ENCODE measurements around the gene OGFOD3.

Gene OGFOD3

DNA sequence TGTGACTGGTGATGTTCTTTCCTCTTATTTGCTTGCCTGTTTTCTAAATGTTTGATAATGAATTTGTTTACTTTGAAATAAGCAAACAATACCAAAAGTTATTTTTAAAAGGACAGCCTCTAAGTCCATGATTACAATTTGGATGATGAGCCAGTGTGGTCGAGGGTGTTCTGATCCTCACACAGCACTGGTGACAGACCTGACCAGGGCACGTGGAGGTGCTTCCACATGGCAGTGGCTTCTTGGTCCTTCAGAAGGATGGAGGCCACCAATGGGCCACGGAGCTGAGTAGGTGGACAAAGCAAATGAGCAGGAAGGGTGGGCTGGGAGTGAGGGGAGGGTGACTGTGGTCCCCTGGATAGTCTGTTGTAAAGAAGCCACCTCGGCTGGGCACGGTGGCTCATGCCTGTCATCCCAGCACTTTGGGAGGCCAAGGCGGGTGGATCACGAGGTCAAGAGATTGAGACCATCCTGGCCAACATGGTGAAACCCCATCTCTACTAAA lies 63.5 kb downstream of the OGFOD3 start:
- TF ChIP-seq TAF1 (IDR thresholded peaks at IDR 0.05; ENCODE audit: low read depth) (no peak), EP300 (IDR thresholded peaks at IDR 0.05; ENCODE audit: borderline replicate concordance) (no peak), CEBPB (IDR thresholded peaks at IDR 0.05) (no peak)
- TF ChIP-seq, protein P1, sequence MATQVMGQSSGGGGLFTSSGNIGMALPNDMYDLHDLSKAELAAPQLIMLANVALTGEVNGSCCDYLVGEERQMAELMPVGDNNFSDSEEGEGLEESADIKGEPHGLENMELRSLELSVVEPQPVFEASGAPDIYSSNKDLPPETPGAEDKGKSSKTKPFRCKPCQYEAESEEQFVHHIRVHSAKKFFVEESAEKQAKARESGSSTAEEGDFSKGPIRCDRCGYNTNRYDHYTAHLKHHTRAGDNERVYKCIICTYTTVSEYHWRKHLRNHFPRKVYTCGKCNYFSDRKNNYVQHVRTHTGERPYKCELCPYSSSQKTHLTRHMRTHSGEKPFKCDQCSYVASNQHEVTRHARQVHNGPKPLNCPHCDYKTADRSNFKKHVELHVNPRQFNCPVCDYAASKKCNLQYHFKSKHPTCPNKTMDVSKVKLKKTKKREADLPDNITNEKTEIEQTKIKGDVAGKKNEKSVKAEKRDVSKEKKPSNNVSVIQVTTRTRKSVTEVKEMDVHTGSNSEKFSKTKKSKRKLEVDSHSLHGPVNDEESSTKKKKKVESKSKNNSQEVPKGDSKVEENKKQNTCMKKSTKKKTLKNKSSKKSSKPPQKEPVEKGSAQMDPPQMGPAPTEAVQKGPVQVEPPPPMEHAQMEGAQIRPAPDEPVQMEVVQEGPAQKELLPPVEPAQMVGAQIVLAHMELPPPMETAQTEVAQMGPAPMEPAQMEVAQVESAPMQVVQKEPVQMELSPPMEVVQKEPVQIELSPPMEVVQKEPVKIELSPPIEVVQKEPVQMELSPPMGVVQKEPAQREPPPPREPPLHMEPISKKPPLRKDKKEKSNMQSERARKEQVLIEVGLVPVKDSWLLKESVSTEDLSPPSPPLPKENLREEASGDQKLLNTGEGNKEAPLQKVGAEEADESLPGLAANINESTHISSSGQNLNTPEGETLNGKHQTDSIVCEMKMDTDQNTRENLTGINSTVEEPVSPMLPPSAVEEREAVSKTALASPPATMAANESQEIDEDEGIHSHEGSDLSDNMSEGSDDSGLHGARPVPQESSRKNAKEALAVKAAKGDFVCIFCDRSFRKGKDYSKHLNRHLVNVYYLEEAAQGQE (IDR thresholded peaks at IDR 0.05; ENCODE audit: low read depth): no peak

GRCh38 chr17:82353484-82353883 lies 64.9 kb downstream of the OGFOD3 start:
- TF ChIP-seq TEAD4 (IDR thresholded peaks at IDR 0.05) (no peak), FOXM1 (IDR thresholded peaks at IDR 0.05; ENCODE audit: borderline replicate concordance, low read depth) (no peak), MAX (IDR thresholded peaks at IDR 0.05) (no peak), EGR1 (IDR thresholded peaks at IDR 0.05) (no peak), CEBPB (IDR thresholded peaks at IDR 0.05) (no peak), YY1 (IDR thresholded peaks at IDR 0.05; ENCODE audit: low read depth) (no peak), TCF12 (IDR thresholded peaks at IDR 0.05; ENCODE audit: low read depth) (no peak), RAD21 (IDR thresholded peaks at IDR 0.05; ENCODE audit: low read depth) (no peak)
- TF ChIP-seq, protein P1 (IDR thresholded peaks at IDR 0.05; ENCODE audit: low read depth): no peak

GRCh38 chr17:82351713-82352488 lies 66.5 kb downstream of the OGFOD3 start:
- TF ChIP-seq ZBTB7A (IDR thresholded peaks at IDR 0.05; ENCODE audit: low read depth): no peak
- peak; percentile 24; the same call in 1 of the 2 replicates for TF ChIP-seq YY1 (IDR thresholded peaks at IDR 0.05; ENCODE audit: low read depth)
- TF ChIP-seq NFIC (IDR thresholded peaks at IDR 0.05): peak; percentile 58; the same call in 1 of the 2 replicates
- TF ChIP-seq EP300 (IDR thresholded peaks at IDR 0.05; ENCODE audit: borderline replicate concordance): peak; percentile 74
- peak; percentile 97 for TF ChIP-seq RAD21 (IDR thresholded peaks at IDR 0.05; ENCODE audit: low read depth)
- TF ChIP-seq TCF12 (IDR thresholded peaks at IDR 0.05; ENCODE audit: low read depth): peak; percentile 92
- TF ChIP-seq MAX (IDR thresholded peaks at IDR 0.05): peak; percentile 80
- TF ChIP-seq CREB1 (IDR thresholded peaks at IDR 0.05; ENCODE audit: low read depth): no peak
- TF ChIP-seq, protein P2, sequence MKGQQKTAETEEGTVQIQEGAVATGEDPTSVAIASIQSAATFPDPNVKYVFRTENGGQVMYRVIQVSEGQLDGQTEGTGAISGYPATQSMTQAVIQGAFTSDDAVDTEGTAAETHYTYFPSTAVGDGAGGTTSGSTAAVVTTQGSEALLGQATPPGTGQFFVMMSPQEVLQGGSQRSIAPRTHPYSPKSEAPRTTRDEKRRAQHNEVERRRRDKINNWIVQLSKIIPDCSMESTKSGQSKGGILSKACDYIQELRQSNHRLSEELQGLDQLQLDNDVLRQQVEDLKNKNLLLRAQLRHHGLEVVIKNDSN (IDR thresholded peaks at IDR 0.05): no peak
- TF ChIP-seq FOXM1 (IDR thresholded peaks at IDR 0.05; ENCODE audit: borderline replicate concordance, low read depth): no peak
- 0 out of 2 replicates have a peak, but pooled peaks have one; percentile 7 for TF ChIP-seq CEBPB (IDR thresholded peaks at IDR 0.05)
- peak; percentile 73 for TF ChIP-seq EGR1 (IDR thresholded peaks at IDR 0.05)

- TF ChIP-seq, protein P2 (IDR thresholded peaks at IDR 0.05): no peak
- TF ChIP-seq YY1 (IDR thresholded peaks at IDR 0.05; ENCODE audit: low read depth) (no peak), MAX (IDR thresholded peaks at IDR 0.05) (no peak), NFIC (IDR thresholded peaks at IDR 0.05) (no peak), ZBTB7A (IDR thresholded peaks at IDR 0.05; ENCODE audit: low read depth) (no peak), EGR1 (IDR thresholded peaks at IDR 0.05) (no peak), TEAD4 (IDR thresholded peaks at IDR 0.05) (no peak), CREB1 (IDR thresholded peaks at IDR 0.05; ENCODE audit: low read depth) (no peak), FOXM1 (IDR thresholded peaks at IDR 0.05; ENCODE audit: borderline replicate concordance, low read depth) (no peak), CEBPB (IDR thresholded peaks at IDR 0.05) (no peak), TCF12 (IDR thresholded peaks at IDR 0.05; ENCODE audit: low read depth) (no peak), RAD21 (IDR thresholded peaks at IDR 0.05; ENCODE audit: low read depth) (no peak), TAF1 (IDR thresholded peaks at IDR 0.05; ENCODE audit: low read depth) (no peak), EP300 (IDR thresholded peaks at IDR 0.05; ENCODE audit: borderline replicate concordance) (no peak)
- TF ChIP-seq, protein P1 (IDR thresholded peaks at IDR 0.05; ENCODE audit: low read depth): no peak
Measured at GRCh38 chr17:82351254-82351712, 67.1 kb downstream of the OGFOD3 start.

Measured in Ishikawa (cell line).